ENCODE data around the gene MRPL55.

MRPL55 gene

GRCh38 chr1:228139406-228139930, 30.4 kb upstream of the MRPL55 start:
- in situ Hi-C loops (cut with MboI; ENCODE audit: low sequenced_read_pairs, unreplicated experiment): no loop called here
- TF ChIP-seq CTCF (IDR thresholded peaks at IDR 0.05; ENCODE audit: borderline replicate concordance, control extremely low read depth, extremely low read depth, insufficient read depth, missing control alignments): no peak
- no peak for DNase-seq (ENCODE audit: low spot score)

- in situ Hi-C loops (cut with MboI; ENCODE audit: low sequenced_read_pairs, unreplicated experiment): no loop called here
- no peak for DNase-seq (ENCODE audit: low spot score)
- TF ChIP-seq CTCF (IDR thresholded peaks at IDR 0.05; ENCODE audit: borderline replicate concordance, control extremely low read depth, extremely low read depth, insufficient read depth, missing control alignments): no peak
These were observed 27.8 kb upstream of the MRPL55 start for GRCh38 chr1:228136901-228137300.

GRCh38 chr1:228134591-228134990, 25.5 kb upstream of the MRPL55 start:
- DNase-seq (ENCODE audit: low spot score): no peak
- TF ChIP-seq CTCF (IDR thresholded peaks at IDR 0.05; ENCODE audit: borderline replicate concordance, control extremely low read depth, extremely low read depth, insufficient read depth, missing control alignments): no peak
- in situ Hi-C loops (cut with MboI; ENCODE audit: low sequenced_read_pairs, unreplicated experiment): no loop called here

- in situ Hi-C loops (cut with MboI; ENCODE audit: low sequenced_read_pairs, unreplicated experiment): no loop called here
- TF ChIP-seq CTCF (IDR thresholded peaks at IDR 0.05; ENCODE audit: borderline replicate concordance, control extremely low read depth, extremely low read depth, insufficient read depth, missing control alignments): no peak
- DNase-seq (ENCODE audit: low spot score): no peak
These were observed 22.7 kb upstream of the MRPL55 start for GRCh38 chr1:228131766-228132165.

GRCh38 chr1:228125185-228125584, 16.1 kb upstream of the MRPL55 start:
- DNase-seq (ENCODE audit: low spot score): no peak
- TF ChIP-seq CTCF (IDR thresholded peaks at IDR 0.05; ENCODE audit: borderline replicate concordance, control extremely low read depth, extremely low read depth, insufficient read depth, missing control alignments): no peak
- in situ Hi-C loops (cut with MboI; ENCODE audit: low sequenced_read_pairs, unreplicated experiment): no loop called here

GRCh38 chr1:228123505-228123904, 14.4 kb upstream of the MRPL55 start:
- DNase-seq (ENCODE audit: low spot score): no peak
- in situ Hi-C loops (cut with MboI; ENCODE audit: low sequenced_read_pairs, unreplicated experiment): no loop called here
- TF ChIP-seq CTCF (IDR thresholded peaks at IDR 0.05; ENCODE audit: borderline replicate concordance, control extremely low read depth, extremely low read depth, insufficient read depth, missing control alignments): no peak
